Peyer's patch (tissue), 4 donors: ENCODE data around the gene NRXN3. TPM values are rescaled to one million over a fixed set of nuclear protein-coding genes. Genes with fewer than 3 reads are reported as not detected.

Experiments used
- DNase-seq, 3 donors: peaks; one replicate each; pipeline ENCODE4 v3.0.0-alpha.2; 2017 to 2019
- H3K27ac ChIP-seq, 4 donors: fragments of 200-600 bp; sonication (generic); one replicate each; pipeline ENCODE4 v1.5.1; 2016 to 2019
- H3K27me3 ChIP-seq, 2 donors: fragments of 200-600 bp; sonication (generic); one replicate each; pipeline ENCODE4 v1.5.1; 2019
- H3K36me3 ChIP-seq, 3 donors: fragments of 200-600 bp; sonication (generic); one replicate each; pipeline ENCODE4 v1.5.1; 2016 to 2019
- H3K4me1 ChIP-seq, 4 donors: fragments of 200-600 bp; sonication (generic); one replicate each; pipeline ENCODE4 v1.5.1; 2016 to 2019
- H3K4me3 ChIP-seq, 4 donors: fragments of 200-600 bp; sonication (generic); 1 replicate in 3 of 4; 2 replicates in 1 of 4; pipeline ENCODE4 v1.5.1; 2016 to 2019; ENCODE audit warnings: mild to moderate bottlenecking in 1 of 4
- H3K9me3 ChIP-seq, 4 donors: fragments of 200-600 bp; sonication (generic); one replicate each; pipeline ENCODE4 v1.5.1; 2016 to 2019; ENCODE audit warnings: mild to moderate bottlenecking in 1 of 4
- CTCF ChIP-seq, 6 experiments: fragments of 450-650 bp in 4 of 6; fragments of 200-600 bp in 2 of 6; sonication (generic) in 1 of 6; IDR thresholded peaks; one replicate each; pipeline ENCODE4 v1.5.1; 2017 to 2019; ENCODE audit warnings: antibody characterized with exemption in 6 of 6, mild to moderate bottlenecking in 3 of 6, moderate library complexity in 1 of 6
- POLR2A ChIP-seq, 2 donors: fragments of 450-650 bp; IDR thresholded peaks; one replicate each; pipeline ENCODE4 v1.5.1; 2017; ENCODE audit warnings: antibody characterized with exemption in 2 of 2, mild to moderate bottlenecking in 2 of 2, moderate library complexity in 2 of 2
- total RNA-seq, 4 donors: library from RNA; depleted of rRNA; stranded (reverse); fragments of >200 nt; gene quantifications; one replicate each; pipeline ENCODE4 v1.1.0, GENCODE V29; 2016

Gene NRXN3
- total RNA-seq, 4 donors from 2014 or later: 1.6 to 10.2 (median 4.4) TPM

GRCh38 chr14:78222746-78223145, 52.6 kb downstream of the NRXN3 start:
- Histone ChIP-seq H3K9me3 (no peaks in the 10 kb centered on the region), H3K27ac (no peak overlapping the region), H3K27me3 (no peaks in the 10 kb centered on the region), H3K4me3 (no peak overlapping the region), H3K36me3 (no peaks in the 10 kb centered on the region), H3K4me1 (no peaks in the 10 kb centered on the region)
- no peak for TF ChIP-seq CTCF (IDR thresholded peaks at IDR 0.05)
- no peak for TF ChIP-seq POLR2A (IDR thresholded peaks at IDR 0.05)
- no peak for DNase-seq

- no peak for TF ChIP-seq CTCF (IDR thresholded peaks at IDR 0.05)
- no peak for TF ChIP-seq POLR2A (IDR thresholded peaks at IDR 0.05)
- H3K36me3 ChIP-seq: no peaks in the 10 kb centered on the region
- H3K27me3 ChIP-seq: no peaks in the 10 kb centered on the region
- H3K9me3 ChIP-seq: no peaks in the 10 kb centered on the region
- no peak for DNase-seq
- no peak overlapping the region for H3K4me3 ChIP-seq
- H3K27ac ChIP-seq: no peak overlapping the region
- no peaks in the 10 kb centered on the region for H3K4me1 ChIP-seq
Observed at GRCh38 chr14:78227248-78228077, 57.3 kb downstream of the NRXN3 start.

GRCh38 chr14:78228702-78229327, 58.6 kb downstream of the NRXN3 start:
- no peaks in the 10 kb centered on the region for H3K4me1 ChIP-seq
- H3K27me3 ChIP-seq: no peaks in the 10 kb centered on the region
- H3K4me3 ChIP-seq: no peak overlapping the region
- DNase-seq: no peak
- H3K36me3 ChIP-seq: no peaks in the 10 kb centered on the region
- no peak overlapping the region for H3K27ac ChIP-seq
- no peaks in the 10 kb centered on the region for H3K9me3 ChIP-seq
- TF ChIP-seq POLR2A (IDR thresholded peaks at IDR 0.05) (no peak), CTCF (IDR thresholded peaks at IDR 0.05) (no peak)

GRCh38 chr14:78232231-78233000, 62.2 kb downstream of the NRXN3 start:
- no peak for TF ChIP-seq CTCF (IDR thresholded peaks at IDR 0.05)
- Histone ChIP-seq H3K4me3 (no peak overlapping the region), H3K4me1 (no peaks in the 10 kb centered on the region), H3K27me3 (no peaks in the 10 kb centered on the region), H3K27ac (no peak overlapping the region), H3K9me3 (no peaks in the 10 kb centered on the region), H3K36me3 (no peaks in the 10 kb centered on the region)
- DNase-seq: no peak

- Histone ChIP-seq H3K27ac (no peak overlapping the region), H3K27me3 (no peaks in the 10 kb centered on the region), H3K4me3 (no peak overlapping the region), H3K9me3 (no peaks in the 10 kb centered on the region), H3K36me3 (no peaks in the 10 kb centered on the region), H3K4me1 (no peaks in the 10 kb centered on the region)
- no peak for TF ChIP-seq CTCF (IDR thresholded peaks at IDR 0.05)
- no peak for TF ChIP-seq POLR2A (IDR thresholded peaks at IDR 0.05)
- no peak for DNase-seq
Observed at GRCh38 chr14:78238141-78238540, 68.0 kb downstream of the NRXN3 start.
